Measurements from ENCODE around the gene PAX9.

Gene PAX9
- total RNA-seq = 0 to 1.1 (median 0.04) reads per million in 4 experiments

- DNase-seq = no peak
Observed at GRCh38 chr14:36661506-36662257, at the start of gene PAX9. TSS of gene PAX9 (plus strand) at chr14:36661860. CDS start at chr14:36662090, 230 bp downstream.

- DNase-seq = no peak
Observed at GRCh38 chr14:36617824-36618223, 43.8 kb upstream of the PAX9 start.

GRCh38 chr14:36618641-36619040, 43.0 kb upstream of the PAX9 start:
- DNase-seq = no peak

- DNase-seq = no peak
Observed at GRCh38 chr14:36619131-36619530, 42.5 kb upstream of the PAX9 start.

GRCh38 chr14:36619853-36620252, 41.8 kb upstream of the PAX9 start:
- DNase-seq = no peak

- no peak for DNase-seq
Observed at GRCh38 chr14:36625014-36625413, 36.6 kb upstream of the PAX9 start.

- no peak for DNase-seq
Observed at GRCh38 chr14:36625436-36625835, 36.2 kb upstream of the PAX9 start.

- no peak for DNase-seq
Observed at GRCh38 chr14:36626151-36626550, 35.5 kb upstream of the PAX9 start.

GRCh38 chr14:36627981-36628380, 33.7 kb upstream of the PAX9 start:
- no peak for DNase-seq

- no peak for DNase-seq
Observed at GRCh38 chr14:36633580-36633979, 28.1 kb upstream of the PAX9 start.

GRCh38 chr14:36646664-36647416, 14.8 kb upstream of the PAX9 start:
- no peak for DNase-seq

- DNase-seq = no peak
Observed at GRCh38 chr14:36647417-36647823, 14.2 kb upstream of the PAX9 start.

- no peak for DNase-seq
Observed at GRCh38 chr14:36647824-36648753, 13.6 kb upstream of the PAX9 start.

- DNase-seq = no peak
Observed at GRCh38 chr14:36649872-36650650, 11.6 kb upstream of the PAX9 start.

GRCh38 chr14:36652542-36653201, 9.0 kb upstream of the PAX9 start:
- no peak for DNase-seq

GRCh38 chr14:36653413-36653812, 8.2 kb upstream of the PAX9 start:
- DNase-seq = no peak

GRCh38 chr14:36653962-36654793, 7.5 kb upstream of the PAX9 start:
- DNase-seq = no peak

- no peak for DNase-seq
Observed at GRCh38 chr14:36654794-36655381, 6.8 kb upstream of the PAX9 start.

GRCh38 chr14:36655571-36655962, 6.1 kb upstream of the PAX9 start:
- DNase-seq = no peak

- no peak for DNase-seq
Observed at GRCh38 chr14:36655963-36656686, 5.5 kb upstream of the PAX9 start.

All from effector CD8-positive, alpha-beta T cell (primary cell).